ENCODE data around the gene NFS1.

GRCh38 chr20:35627121-35627520 is 72.0 kb downstream of the NFS1 start:
- TF ChIP-seq EZH2phosphoT487 (IDR thresholded peaks at IDR 0.05; ENCODE audit: insufficient read depth, low read depth) (no peak), EZH2 (IDR thresholded peaks at IDR 0.05; ENCODE audit: insufficient read depth, poor library complexity, severe bottlenecking) (no peak)

Measured in GM23248 (cell line).